Panc1 (cell line): Measurements from ENCODE around the gene PHC2.

ENCODE experiments used
- POLR2AphosphoS5 ChIP-seq: IDR thresholded peaks from 2 replicates; pipeline ENCODE4 v1.6.1; 2012; ENCODE audit warnings: mild to moderate bottlenecking, low read depth, low read length, moderate library complexity
- TCF7L2 ChIP-seq: IDR thresholded peaks from 2 replicates; pipeline ENCODE4 v1.6.1; 2011; ENCODE audit warnings: mild to moderate bottlenecking, low read depth, low read length, inconsistent platforms
- TF ChIP-seq, protein P1 (sequence below): fragments of 450-650 bp; IDR thresholded peaks from 2 replicates; pipeline ENCODE4 v1.5.1; 2017; ENCODE audit warnings: mild to moderate bottlenecking
- TF ChIP-seq, protein P2 (sequence below), 2 experiments: IDR thresholded peaks; 2 replicates each; pipeline ENCODE4 v1.6.1; 2011 to 2012; ENCODE audit warnings: low read depth in 2 of 2, control low read depth in 1 of 2, low read length in 1 of 2, mild to moderate bottlenecking in 1 of 2, moderate library complexity in 1 of 2; ENCODE audit not compliant: insufficient read depth in 1 of 2

DNA sequence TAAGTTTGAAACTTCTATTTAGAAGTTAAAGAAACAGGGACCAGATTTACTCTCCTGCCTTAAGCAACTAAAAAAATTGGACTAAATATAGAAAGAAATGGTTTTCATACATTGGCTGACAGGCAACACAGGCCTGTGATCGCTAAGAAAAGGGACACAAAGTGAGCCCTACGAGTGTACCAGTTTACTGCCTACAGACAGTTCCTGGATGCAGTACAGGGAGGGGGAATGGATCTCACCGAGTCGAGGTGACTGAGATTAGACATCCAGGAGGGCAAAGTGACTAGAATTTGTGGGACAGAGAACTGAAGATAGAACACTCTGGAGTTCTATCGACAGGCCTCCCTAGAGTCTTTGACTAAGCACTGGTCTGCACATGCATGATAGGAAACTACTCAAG, 16.0 kb downstream of the PHC2 start:
- TF ChIP-seq POLR2AphosphoS5: no peak
- TF ChIP-seq, protein P1, sequence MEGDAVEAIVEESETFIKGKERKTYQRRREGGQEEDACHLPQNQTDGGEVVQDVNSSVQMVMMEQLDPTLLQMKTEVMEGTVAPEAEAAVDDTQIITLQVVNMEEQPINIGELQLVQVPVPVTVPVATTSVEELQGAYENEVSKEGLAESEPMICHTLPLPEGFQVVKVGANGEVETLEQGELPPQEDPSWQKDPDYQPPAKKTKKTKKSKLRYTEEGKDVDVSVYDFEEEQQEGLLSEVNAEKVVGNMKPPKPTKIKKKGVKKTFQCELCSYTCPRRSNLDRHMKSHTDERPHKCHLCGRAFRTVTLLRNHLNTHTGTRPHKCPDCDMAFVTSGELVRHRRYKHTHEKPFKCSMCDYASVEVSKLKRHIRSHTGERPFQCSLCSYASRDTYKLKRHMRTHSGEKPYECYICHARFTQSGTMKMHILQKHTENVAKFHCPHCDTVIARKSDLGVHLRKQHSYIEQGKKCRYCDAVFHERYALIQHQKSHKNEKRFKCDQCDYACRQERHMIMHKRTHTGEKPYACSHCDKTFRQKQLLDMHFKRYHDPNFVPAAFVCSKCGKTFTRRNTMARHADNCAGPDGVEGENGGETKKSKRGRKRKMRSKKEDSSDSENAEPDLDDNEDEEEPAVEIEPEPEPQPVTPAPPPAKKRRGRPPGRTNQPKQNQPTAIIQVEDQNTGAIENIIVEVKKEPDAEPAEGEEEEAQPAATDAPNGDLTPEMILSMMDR: no peak
- TF ChIP-seq TCF7L2: no peak
- TF ChIP-seq, protein P2, sequence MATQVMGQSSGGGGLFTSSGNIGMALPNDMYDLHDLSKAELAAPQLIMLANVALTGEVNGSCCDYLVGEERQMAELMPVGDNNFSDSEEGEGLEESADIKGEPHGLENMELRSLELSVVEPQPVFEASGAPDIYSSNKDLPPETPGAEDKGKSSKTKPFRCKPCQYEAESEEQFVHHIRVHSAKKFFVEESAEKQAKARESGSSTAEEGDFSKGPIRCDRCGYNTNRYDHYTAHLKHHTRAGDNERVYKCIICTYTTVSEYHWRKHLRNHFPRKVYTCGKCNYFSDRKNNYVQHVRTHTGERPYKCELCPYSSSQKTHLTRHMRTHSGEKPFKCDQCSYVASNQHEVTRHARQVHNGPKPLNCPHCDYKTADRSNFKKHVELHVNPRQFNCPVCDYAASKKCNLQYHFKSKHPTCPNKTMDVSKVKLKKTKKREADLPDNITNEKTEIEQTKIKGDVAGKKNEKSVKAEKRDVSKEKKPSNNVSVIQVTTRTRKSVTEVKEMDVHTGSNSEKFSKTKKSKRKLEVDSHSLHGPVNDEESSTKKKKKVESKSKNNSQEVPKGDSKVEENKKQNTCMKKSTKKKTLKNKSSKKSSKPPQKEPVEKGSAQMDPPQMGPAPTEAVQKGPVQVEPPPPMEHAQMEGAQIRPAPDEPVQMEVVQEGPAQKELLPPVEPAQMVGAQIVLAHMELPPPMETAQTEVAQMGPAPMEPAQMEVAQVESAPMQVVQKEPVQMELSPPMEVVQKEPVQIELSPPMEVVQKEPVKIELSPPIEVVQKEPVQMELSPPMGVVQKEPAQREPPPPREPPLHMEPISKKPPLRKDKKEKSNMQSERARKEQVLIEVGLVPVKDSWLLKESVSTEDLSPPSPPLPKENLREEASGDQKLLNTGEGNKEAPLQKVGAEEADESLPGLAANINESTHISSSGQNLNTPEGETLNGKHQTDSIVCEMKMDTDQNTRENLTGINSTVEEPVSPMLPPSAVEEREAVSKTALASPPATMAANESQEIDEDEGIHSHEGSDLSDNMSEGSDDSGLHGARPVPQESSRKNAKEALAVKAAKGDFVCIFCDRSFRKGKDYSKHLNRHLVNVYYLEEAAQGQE (IDR thresholded peaks at IDR 0.05; ENCODE audit: insufficient read depth in 1 of 2, low read depth in 2 of 2, low read length in 1 of 2): no peak
